ENCODE measurements around the gene ZSCAN10. TPM values are rescaled to one million over a fixed set of nuclear protein-coding genes. Genes with fewer than 3 reads are reported as not detected.
A peak's percentile ranks its signal among the peaks of the same experiment; 100 is the strongest.
"Not testable (repeated sequence)": the region's sequence is repeated elsewhere in the genome, so short reads cannot be mapped to it uniquely, and the experiment has no call there.

The ZSCAN10 gene
- total and polyA plus RNA-seq, 8 donors = 0.35 TPM; not detected in 7

- peak in 1 of 6 donors; percentile 62 for DNase-seq
- H3K27me3 ChIP-seq = no peaks in the 10 kb centered on the region
- intact Hi-C loops (cut with DNase I) = no loop called here
- peaks cover 0 to 7% (median 6%) of the 10 kb centered on the region in 3 donors for H3K4me1 ChIP-seq
- ATAC-seq = no peak
- 84 to 85% methylated on average over 17 of the region's 17 CpGs for WGBS, 2 donors
- no peak overlapping the region for H3K4me3 ChIP-seq
- TF ChIP-seq CTCF (IDR thresholded peaks at IDR 0.05) = no peak
- no peak for FAIRE-seq
- H3K36me3 ChIP-seq = no peaks in the 10 kb centered on the region
- H3K27ac ChIP-seq = no peak overlapping the region
- no peaks in the 10 kb centered on the region for H3K9me3 ChIP-seq
Measured at GRCh38 chr16:3054965-3055733, 43.9 kb downstream of the ZSCAN10 start.

- H3K27me3 ChIP-seq; H3K36me3 ChIP-seq; intact Hi-C loops (cut with DNase I); H3K27ac ChIP-seq; H3K4me1 ChIP-seq; FAIRE-seq; H3K9me3 ChIP-seq; H3K4me3 ChIP-seq; ATAC-seq; DNase-seq: not testable (repeated sequence)
- WGBS, 2 donors = 84 to 90% methylated on average over 8 to 13 of the region's 13 CpGs
Measured at GRCh38 chr16:3053330-3053710, 45.8 kb downstream of the ZSCAN10 start.

GRCh38 chr16:3052571-3053329 is 46.3 kb downstream of the ZSCAN10 start:
- H3K4me1 ChIP-seq; H3K4me3 ChIP-seq; intact Hi-C loops (cut with DNase I); H3K9me3 ChIP-seq; H3K27ac ChIP-seq; H3K36me3 ChIP-seq; DNase-seq; H3K27me3 ChIP-seq; FAIRE-seq: not testable (repeated sequence)
- WGBS, 2 donors = 79 to 84% methylated on average over 10 to 11 of the region's 12 CpGs
- peak in 1 of 4 donors; percentile 11 for ATAC-seq

GRCh38 chr16:3051494-3051893 is 47.6 kb downstream of the ZSCAN10 start:
- no peak for DNase-seq
- Histone ChIP-seq H3K36me3 (no peaks in the 10 kb centered on the region), H3K4me1 (peaks cover 0 to 5% (median 2%) of the 10 kb centered on the region in 3 donors), H3K4me3 (no peak overlapping the region), H3K27ac (no peak overlapping the region), H3K9me3 (no peaks in the 10 kb centered on the region), H3K27me3 (peaks cover 0 to 12% (median 0%) of the 10 kb centered on the region in 4 donors)
- no peak for FAIRE-seq
- TF ChIP-seq CTCF (IDR thresholded peaks at IDR 0.05) = no peak
- WGBS, 2 donors = 65 to 75% methylated on average over 9 of the region's 9 CpGs
- no peak for ATAC-seq
- intact Hi-C loops (cut with DNase I) = no loop called here

- H3K27ac ChIP-seq = no peak overlapping the region
- no peaks in the 10 kb centered on the region for H3K36me3 ChIP-seq
- ATAC-seq (no peak), FAIRE-seq (no peak), DNase-seq (no peak)
- no peak overlapping the region for H3K4me3 ChIP-seq
- peaks cover 0 to 13% (median 0%) of the 10 kb centered on the region in 4 donors for H3K27me3 ChIP-seq
- peaks cover 0 to 10% (median 6%) of the 10 kb centered on the region in 3 donors for H3K4me1 ChIP-seq
- no peak for TF ChIP-seq CTCF (IDR thresholded peaks at IDR 0.05)
- intact Hi-C loops (cut with DNase I) = no loop called here
- H3K9me3 ChIP-seq = no peaks in the 10 kb centered on the region
- WGBS, 2 donors = 17 to 26% methylated on average over 4 of the region's 4 CpGs
Measured at GRCh38 chr16:3051009-3051408, 48.1 kb downstream of the ZSCAN10 start.
